Measurements from ENCODE around the gene HCST.

The HCST gene

GRCh38 chr19:35932291-35932936 lies 30.1 kb downstream of the HCST start:
- Mint-ChIP-seq H3K36me3 (no peaks in the 10 kb centered on the region), H3K27ac (no peak overlapping the region), H3K4me1 (ENCODE audit: low read depth) (peaks cover 33% of the 10 kb centered on the region), H3K9me3 (ENCODE audit: low read depth) (no peaks in the 10 kb centered on the region), H3K27me3 (no peaks in the 10 kb centered on the region), H3K4me3 (no peak overlapping the region)

GRCh38 chr19:35935911-35936737 lies 33.8 kb downstream of the HCST start, which contains the start of gene LRFN3:
TSS of gene LRFN3 (plus strand) at chr19:35936374. CDS start at chr19:35939426, 3,052 bp downstream.
- Mint-ChIP-seq H3K27me3 (no peaks in the 10 kb centered on the region), H3K9me3 (ENCODE audit: low read depth) (no peaks in the 10 kb centered on the region), H3K4me1 (ENCODE audit: low read depth) (peaks cover 40% of the 10 kb centered on the region), H3K36me3 (no peaks in the 10 kb centered on the region), H3K27ac (peak within 1 kb of the TSS; percentile 82), H3K4me3 (peak within 1 kb of the TSS; percentile 95)

- H3K9me3 Mint-ChIP-seq (ENCODE audit: low read depth): no peaks in the 10 kb centered on the region
- H3K4me1 Mint-ChIP-seq (ENCODE audit: low read depth): peaks cover 36% of the 10 kb centered on the region
- peak overlapping the region; percentile 88 for H3K4me3 Mint-ChIP-seq
- peak overlapping the region; percentile 16 for H3K27ac Mint-ChIP-seq
- H3K36me3 Mint-ChIP-seq: no peaks in the 10 kb centered on the region
- H3K27me3 Mint-ChIP-seq: no peaks in the 10 kb centered on the region
Measured at GRCh38 chr19:35936738-35937268, 34.5 kb downstream of the HCST start.

- H3K27me3 Mint-ChIP-seq: no peaks in the 10 kb centered on the region
- H3K4me3 Mint-ChIP-seq: peak overlapping the region; percentile 88
- no peaks in the 10 kb centered on the region for H3K9me3 Mint-ChIP-seq (ENCODE audit: low read depth)
- peaks cover 35% of the 10 kb centered on the region for H3K4me1 Mint-ChIP-seq (ENCODE audit: low read depth)
- no peaks in the 10 kb centered on the region for H3K36me3 Mint-ChIP-seq
- peak overlapping the region; percentile 50 for H3K27ac Mint-ChIP-seq
Measured at GRCh38 chr19:35937345-35938281, 35.3 kb downstream of the HCST start.

GRCh38 chr19:35938282-35939224 lies 36.2 kb downstream of the HCST start:
- no peaks in the 10 kb centered on the region for H3K9me3 Mint-ChIP-seq (ENCODE audit: low read depth)
- H3K4me1 Mint-ChIP-seq (ENCODE audit: low read depth): peaks cover 35% of the 10 kb centered on the region
- H3K36me3 Mint-ChIP-seq: no peaks in the 10 kb centered on the region
- peak overlapping the region; percentile 50 for H3K27ac Mint-ChIP-seq
- no peaks in the 10 kb centered on the region for H3K27me3 Mint-ChIP-seq
- H3K4me3 Mint-ChIP-seq: peak overlapping the region; percentile 88

- Mint-ChIP-seq H3K4me3 (no peak overlapping the region), H3K27ac (no peak overlapping the region), H3K27me3 (no peaks in the 10 kb centered on the region), H3K4me1 (ENCODE audit: low read depth) (peaks cover 35% of the 10 kb centered on the region), H3K36me3 (no peaks in the 10 kb centered on the region), H3K9me3 (ENCODE audit: low read depth) (no peaks in the 10 kb centered on the region)
Measured at GRCh38 chr19:35939307-35940077, 37.2 kb downstream of the HCST start.

- no peaks in the 10 kb centered on the region for H3K9me3 Mint-ChIP-seq (ENCODE audit: low read depth)
- H3K4me1 Mint-ChIP-seq (ENCODE audit: low read depth): peaks cover 35% of the 10 kb centered on the region
- H3K4me3 Mint-ChIP-seq: no peak overlapping the region
Measured at GRCh38 chr19:35940078-35940775, 37.9 kb downstream of the HCST start.

GRCh38 chr19:35940839-35941238 lies 38.5 kb downstream of the HCST start:
- Mint-ChIP-seq H3K4me1 (ENCODE audit: low read depth) (peaks cover 31% of the 10 kb centered on the region), H3K27ac (peak overlapping the region; percentile 58), H3K4me3 (no peak overlapping the region), H3K36me3 (no peaks in the 10 kb centered on the region), H3K9me3 (ENCODE audit: low read depth) (no peaks in the 10 kb centered on the region), H3K27me3 (no peaks in the 10 kb centered on the region)

More at GRCh38 chr19:35940078-35940775, 37.9 kb downstream of the HCST start:
- H3K27me3 Mint-ChIP-seq: no peaks in the 10 kb centered on the region
- H3K27ac Mint-ChIP-seq: no peak overlapping the region
- H3K36me3 Mint-ChIP-seq: no peaks in the 10 kb centered on the region

- H3K27ac Mint-ChIP-seq: no peak overlapping the region
- H3K4me3 Mint-ChIP-seq: no peak overlapping the region
- H3K4me1 Mint-ChIP-seq (ENCODE audit: low read depth): peaks cover 24% of the 10 kb centered on the region
- no peaks in the 10 kb centered on the region for H3K9me3 Mint-ChIP-seq (ENCODE audit: low read depth)
- no peaks in the 10 kb centered on the region for H3K36me3 Mint-ChIP-seq
- no peaks in the 10 kb centered on the region for H3K27me3 Mint-ChIP-seq
Measured at GRCh38 chr19:35942235-35942634, 39.9 kb downstream of the HCST start.

GRCh38 chr19:35943321-35944301 lies 41.3 kb downstream of the HCST start:
- H3K36me3 Mint-ChIP-seq: no peaks in the 10 kb centered on the region

GRCh38 chr19:35944556-35944955 lies 42.2 kb downstream of the HCST start:
- Mint-ChIP-seq H3K27me3 (no peaks in the 10 kb centered on the region), H3K9me3 (ENCODE audit: low read depth) (no peaks in the 10 kb centered on the region), H3K4me1 (ENCODE audit: low read depth) (peaks cover 14% of the 10 kb centered on the region), H3K36me3 (no peaks in the 10 kb centered on the region), H3K4me3 (no peak overlapping the region), H3K27ac (no peak overlapping the region)

More at GRCh38 chr19:35943321-35944301, 41.3 kb downstream of the HCST start:
- no peaks in the 10 kb centered on the region for H3K9me3 Mint-ChIP-seq (ENCODE audit: low read depth)
- peaks cover 16% of the 10 kb centered on the region for H3K4me1 Mint-ChIP-seq (ENCODE audit: low read depth)
- no peak overlapping the region for H3K4me3 Mint-ChIP-seq
- no peaks in the 10 kb centered on the region for H3K27me3 Mint-ChIP-seq
- peak overlapping the region; percentile 3 for H3K27ac Mint-ChIP-seq

Measured in activated naive CD8-positive, alpha-beta T cell (primary cell).